Pancreas (tissue), 10 donors: ENCODE measurements around the gene COX5B. TPM values are rescaled to one million over a fixed set of nuclear protein-coding genes. Genes with fewer than 3 reads are reported as not detected.

Experiments used
- ATAC-seq, 4 donors: fragments of 200-7000 bp; cut with Tn5 transposase; one replicate each; pipeline versions ENCODE4 v1.8.0 to v1.9.1; 2020; ENCODE audit warnings: mild to moderate bottlenecking in 4 of 4, moderate library complexity in 4 of 4
- DNase-seq, 6 donors: peaks; one replicate each; pipeline ENCODE4 v3.0.0-alpha.2; 2020
- FAIRE-seq: peaks from 2 replicates; lab custom pipeline; 2012; peaks lifted over from hg19 to GRCh38; lab: Jason Lieb, UNC
- H3K27ac ChIP-seq, 4 donors: fragments of 200-600 bp; sonication (generic); 1 replicate in 3 of 4; 2 replicates in 1 of 4; pipeline versions ENCODE4 v1.5.0 to v1.8.0; 2020
- H3K27me3 ChIP-seq, 4 donors: fragments of 200-600 bp; one replicate each; pipeline ENCODE4 v1.8.0; 2021
- H3K36me3 ChIP-seq, 3 donors: fragments of 200-600 bp; sonication (generic) in 1 of 3; one replicate each; pipeline versions ENCODE4 v1.5.0 to v1.8.0; 2020 to 2021
- H3K4me1 ChIP-seq, 3 donors: fragments of 200-600 bp; one replicate each; pipeline ENCODE4 v1.8.0; 2021
- H3K4me3 ChIP-seq, 4 donors: fragments of 200-600 bp; sonication (generic) in 2 of 4; one replicate each; pipeline versions ENCODE4 v1.5.0 to v1.8.0; 2020 to 2021
- H3K9me3 ChIP-seq, 4 donors: fragments of 200-600 bp; one replicate each; pipeline ENCODE4 v1.8.0; 2021
- CTCF ChIP-seq, 4 donors: fragments of 200-600 bp; sonication (generic) in 3 of 4; IDR thresholded peaks; one replicate each; pipeline versions ENCODE4 v1.5.0 to v1.8.0; 2021; ENCODE audit warnings: antibody characterized with exemption in 4 of 4
- WGBS, 2 donors: extraction: QIAGEN DNeasy Blood & Tissue Kit; methylation state at CpG; one replicate each; pipeline ENCODE4 v1.1.7; 2013; 5-methylcytosine and 5-hydroxymethylcytosine counted together
- intact Hi-C, 3 donors: fragments of 100-400 bp; cut with DNase I; formaldehyde crosslinking; loops; one replicate each; pipeline versions ENCODE4 v1.11.1 to v1.14.2; 2022
- polyA plus RNA-seq, 2 donors: library from polyadenylated mRNA; stranded (reverse); fragments of 200-250 nt; gene quantifications; one replicate each; pipeline ENCODE4 v1.2.3, GENCODE V29; 2013
- total RNA-seq, 6 donors: library from RNA; stranded (reverse); fragmentation: NEBNext Ultra II Directional in 4 of 6; extraction: Animal tissue kit (Norgen Biotek cat#: 25700) in 4 of 6; gene quantifications; one replicate each; pipeline versions ENCODE4 v1.2.1 to v1.2.4, GENCODE V29; 2021 to 2023
- donor health status: healthy with polysubstance abuse.
- donor health status: DM: no; HTN: no; CAD: no; lungs with moderate emphysema.
- donor health status: DM: no; HTN: no; CAD: no.
- donor health status: control.
- donor health status: control.
- donor health status: Bipolar disorder and iron deficiency.
- donor health status: DM: yes; HTN: yes; CAD: no.
- donor health status: DM: no; HTN: no; CAD: no.
- donor health status: DM: no; HTN: no; CAD: no.
- donor health status: DM: yes; HTN: yes; CAD: no.

COX5B gene
- total and polyA plus RNA-seq, 8 donors: 73.5 to 214 (median 103) TPM

- no peak overlapping the region for H3K4me3 ChIP-seq
- H3K27ac ChIP-seq: no peak overlapping the region
- no peak for FAIRE-seq
- no peaks in the 10 kb centered on the region for H3K9me3 ChIP-seq
- 69 to 72% methylated on average over 6 of the region's 6 CpGs for WGBS, 2 donors
- TF ChIP-seq CTCF (IDR thresholded peaks at IDR 0.05): no peak
- no peaks in the 10 kb centered on the region for H3K4me1 ChIP-seq
- peak in 1 of 6 donors; percentile 18 for DNase-seq
- no peaks in the 10 kb centered on the region for H3K27me3 ChIP-seq
- intact Hi-C loops: loop anchor here (10.0 kb wide), 1 partner anchor 96 kb away; no protein-coding TSS in a partner anchor
- ATAC-seq: no peak
- no peaks in the 10 kb centered on the region for H3K36me3 ChIP-seq
Observed at GRCh38 chr2:97691166-97691565, 45.3 kb downstream of the COX5B start.

- TF ChIP-seq CTCF (IDR thresholded peaks at IDR 0.05): no peak
- DNase-seq (no peak), ATAC-seq (no peak), FAIRE-seq (no peak)
- no peaks in the 10 kb centered on the region for H3K9me3 ChIP-seq
- no peaks in the 10 kb centered on the region for H3K36me3 ChIP-seq
- H3K27me3 ChIP-seq: no peaks in the 10 kb centered on the region
- intact Hi-C loops: loop anchor here (10.0 kb wide), 1 partner anchor 99 kb away; no protein-coding TSS in a partner anchor
- H3K4me3 ChIP-seq: no peak overlapping the region
- H3K4me1 ChIP-seq: peaks cover 0 to 4% (median 0%) of the 10 kb centered on the region in 3 donors
- H3K27ac ChIP-seq: no peak overlapping the region
Observed at GRCh38 chr2:97693476-97693875, 47.6 kb downstream of the COX5B start.

- Histone ChIP-seq H3K27me3 (no peaks in the 10 kb centered on the region), H3K4me3 (no peak overlapping the region), H3K27ac (no peak overlapping the region), H3K36me3 (no peaks in the 10 kb centered on the region), H3K9me3 (no peaks in the 10 kb centered on the region), H3K4me1 (peaks cover 0 to 4% (median 0%) of the 10 kb centered on the region in 3 donors)
- no peak for FAIRE-seq
- peak in 1 of 6 donors; percentile 14 for DNase-seq
- WGBS, 2 donors: 78 to 80% methylated on average over 5 of the region's 5 CpGs
- TF ChIP-seq CTCF (IDR thresholded peaks at IDR 0.05): no peak
- no peak for ATAC-seq
- intact Hi-C loops: loop anchor here (10.0 kb wide), 1 partner anchor 101 kb away; no protein-coding TSS in a partner anchor
Observed at GRCh38 chr2:97695744-97696143, 49.9 kb downstream of the COX5B start.

GRCh38 chr2:97697252-97698235 lies 51.7 kb downstream of the COX5B start:
- Histone ChIP-seq H3K27ac (no peak overlapping the region), H3K27me3 (no peaks in the 10 kb centered on the region), H3K4me1 (peaks cover 0 to 4% (median 0%) of the 10 kb centered on the region in 3 donors), H3K9me3 (no peaks in the 10 kb centered on the region), H3K36me3 (no peaks in the 10 kb centered on the region), H3K4me3 (no peak overlapping the region)
- 24% methylated on average over 14 of the region's 14 CpGs for WGBS, 2 donors
- FAIRE-seq (peak; percentile 88), ATAC-seq (peak; percentile 94 to 99 (median 97)), DNase-seq (peak; percentile 77 to 99 (median 88))
- peak; percentile 79 to 92 (median 89) for TF ChIP-seq CTCF (IDR thresholded peaks at IDR 0.05)
- intact Hi-C loops: loop anchor here (10.0 kb wide), 1 partner anchor 103 kb away; no protein-coding TSS in a partner anchor

Other genes with a start within 250 kb of the COX5B start
- 10 to 100 TPM in 5 of 6 donors, 1 to 10 TPM in 1; 6.3 to 15.6 (median 13.3) TPM for gene ANKRD36B, start 56.2 kb upstream of the COX5B start, total RNA-seq
- gene ANKRD36B, start 56.2 kb upstream of the COX5B start, polyA plus RNA-seq: 10 to 100 TPM; 35.6 to 45.9 TPM
- gene ACTR1B, start 18.0 kb downstream of the COX5B start, total RNA-seq: 10 to 100 TPM; 46.8 to 52.2 (median 49.1) TPM
- 10 to 100 TPM; 73.6 to 90.0 TPM for gene ACTR1B, start 18.0 kb downstream of the COX5B start, polyA plus RNA-seq
- 10 to 100 TPM in 1 of 6 donors, 1 to 10 TPM in 5; 4.1 to 10.5 (median 7.1) TPM for gene C2orf92, start 23.7 kb downstream of the COX5B start, total RNA-seq
- gene C2orf92, start 23.7 kb downstream of the COX5B start, polyA plus RNA-seq: 10 to 100 TPM; 40.2 to 42.6 TPM
- gene ZAP70, start 67.5 kb downstream of the COX5B start, total RNA-seq: 1 to 10 TPM in 5 of 6 donors, under 1 TPM in 1; 0.42 to 1.7 (median 1.2) TPM
- gene ZAP70, start 67.5 kb downstream of the COX5B start, polyA plus RNA-seq: 1 to 10 TPM; 2.5 to 2.6 TPM